ENCODE measurements around the gene CD248.

DNA sequence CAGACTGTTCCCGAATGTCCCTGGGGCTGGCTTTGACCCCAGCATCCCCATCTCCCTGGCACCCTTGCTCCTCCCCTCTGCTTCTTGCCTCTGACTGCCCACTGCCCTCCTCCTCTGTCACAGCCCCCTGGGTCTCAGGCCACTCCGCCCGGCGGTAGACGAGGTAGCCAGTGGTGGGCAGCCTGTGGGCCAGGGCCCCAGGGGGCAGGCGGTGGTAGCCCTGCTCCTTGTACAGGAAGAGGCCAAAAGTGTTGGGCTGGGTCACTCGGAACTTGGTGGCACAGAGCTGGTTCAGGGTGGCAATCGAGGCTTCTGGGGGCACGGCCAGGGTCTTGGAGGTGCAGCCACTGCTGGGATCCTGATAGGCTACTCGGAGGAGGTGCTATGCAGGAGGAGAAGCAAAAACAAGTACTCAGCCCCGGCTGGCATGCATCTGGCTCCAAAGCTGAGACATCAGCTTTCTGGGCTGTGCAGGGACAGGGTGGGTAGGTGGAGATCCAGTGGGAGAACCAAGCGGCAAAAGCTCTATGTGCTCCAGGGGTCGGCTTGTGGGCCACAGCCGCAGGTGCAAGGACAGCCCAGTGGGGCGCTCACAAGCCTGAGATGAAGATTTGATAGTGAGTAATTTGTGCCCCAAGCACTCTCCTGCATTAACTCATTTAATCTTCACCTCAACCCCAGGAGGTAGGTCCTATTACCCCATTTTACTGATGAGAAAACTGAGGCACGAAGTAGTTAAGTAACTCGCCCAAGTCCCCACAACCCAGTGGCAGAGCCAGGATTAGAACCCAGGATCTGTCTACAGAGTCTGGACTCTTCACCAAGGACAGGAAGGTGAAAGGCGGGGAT lies 15.8 kb upstream of the CD248 start:
- TF ChIP-seq, protein P1, sequence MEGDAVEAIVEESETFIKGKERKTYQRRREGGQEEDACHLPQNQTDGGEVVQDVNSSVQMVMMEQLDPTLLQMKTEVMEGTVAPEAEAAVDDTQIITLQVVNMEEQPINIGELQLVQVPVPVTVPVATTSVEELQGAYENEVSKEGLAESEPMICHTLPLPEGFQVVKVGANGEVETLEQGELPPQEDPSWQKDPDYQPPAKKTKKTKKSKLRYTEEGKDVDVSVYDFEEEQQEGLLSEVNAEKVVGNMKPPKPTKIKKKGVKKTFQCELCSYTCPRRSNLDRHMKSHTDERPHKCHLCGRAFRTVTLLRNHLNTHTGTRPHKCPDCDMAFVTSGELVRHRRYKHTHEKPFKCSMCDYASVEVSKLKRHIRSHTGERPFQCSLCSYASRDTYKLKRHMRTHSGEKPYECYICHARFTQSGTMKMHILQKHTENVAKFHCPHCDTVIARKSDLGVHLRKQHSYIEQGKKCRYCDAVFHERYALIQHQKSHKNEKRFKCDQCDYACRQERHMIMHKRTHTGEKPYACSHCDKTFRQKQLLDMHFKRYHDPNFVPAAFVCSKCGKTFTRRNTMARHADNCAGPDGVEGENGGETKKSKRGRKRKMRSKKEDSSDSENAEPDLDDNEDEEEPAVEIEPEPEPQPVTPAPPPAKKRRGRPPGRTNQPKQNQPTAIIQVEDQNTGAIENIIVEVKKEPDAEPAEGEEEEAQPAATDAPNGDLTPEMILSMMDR (IDR thresholded peaks at IDR 0.05), result no peak
- no peak for TF ChIP-seq POLR2A (IDR thresholded peaks at IDR 0.05)

All from heart left ventricle (tissue), 13 donors.